T-helper 22 cell (primary cell): ENCODE measurements around the gene HSPH1.

Experiments
- DNase-seq: peaks from one replicate; pipeline ENCODE4 v3.0.0-alpha.2; 2020; ENCODE audit warnings: low read depth

Gene HSPH1

GRCh38 chr13:31161557-31162150 lies at the start of gene HSPH1:
TSS of gene HSPH1 (minus strand) at chr13:31161904. CDS start at chr13:31161582, 322 bp downstream.
- DNase-seq = peak; percentile 99

DNA sequence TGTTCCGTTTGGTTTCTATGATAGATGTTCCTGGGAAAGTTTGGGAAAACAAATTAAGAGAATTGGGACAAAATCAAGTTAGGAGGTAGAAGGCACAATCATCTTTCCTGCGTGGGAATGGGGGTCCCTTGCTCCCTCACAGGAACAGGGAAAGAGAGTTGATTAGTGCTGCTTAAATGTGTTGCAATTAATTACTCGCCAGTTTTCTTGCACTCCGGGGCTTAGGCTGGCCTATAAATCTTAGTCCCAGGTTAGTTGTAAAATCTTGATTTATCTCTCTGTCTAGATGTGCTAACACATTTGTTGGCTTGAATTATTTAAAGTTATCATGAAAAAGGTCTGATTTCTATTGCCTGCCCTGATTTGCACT lies 48.1 kb upstream of the HSPH1 start:
- DNase-seq = no peak

DNA sequence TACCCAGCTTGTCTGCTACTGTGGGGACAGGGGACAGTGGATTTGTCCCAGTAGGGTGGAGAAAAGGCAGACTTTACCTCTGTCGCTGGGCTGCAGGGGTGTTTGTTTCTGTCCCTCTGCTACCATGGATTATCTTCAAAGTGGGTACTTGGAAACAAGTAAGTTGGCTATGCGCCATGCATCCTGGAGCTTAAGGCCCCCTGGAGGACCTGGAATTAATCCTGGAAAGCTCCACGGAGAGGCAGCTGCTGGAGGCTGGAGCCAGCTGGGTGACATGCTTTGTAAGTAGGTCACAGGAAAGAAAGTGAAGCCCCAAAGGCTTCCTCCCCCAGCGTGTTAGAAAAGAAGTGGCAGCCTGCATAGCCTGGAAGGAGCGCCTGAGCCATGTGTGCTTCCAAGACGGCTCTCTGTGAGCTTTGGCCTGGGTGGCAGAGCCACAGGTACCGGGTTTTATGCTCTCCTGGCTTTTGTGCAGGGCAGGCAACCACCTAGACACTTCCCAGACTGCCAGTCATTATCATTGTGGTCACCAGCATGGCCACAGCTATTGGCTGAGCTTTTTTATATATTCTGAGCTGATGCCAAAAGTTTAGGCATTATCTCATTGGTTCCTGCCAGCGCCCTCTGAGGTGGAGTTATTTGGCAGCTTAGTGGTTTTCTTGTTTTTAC lies 47.6 kb upstream of the HSPH1 start:
- no peak for DNase-seq

DNA sequence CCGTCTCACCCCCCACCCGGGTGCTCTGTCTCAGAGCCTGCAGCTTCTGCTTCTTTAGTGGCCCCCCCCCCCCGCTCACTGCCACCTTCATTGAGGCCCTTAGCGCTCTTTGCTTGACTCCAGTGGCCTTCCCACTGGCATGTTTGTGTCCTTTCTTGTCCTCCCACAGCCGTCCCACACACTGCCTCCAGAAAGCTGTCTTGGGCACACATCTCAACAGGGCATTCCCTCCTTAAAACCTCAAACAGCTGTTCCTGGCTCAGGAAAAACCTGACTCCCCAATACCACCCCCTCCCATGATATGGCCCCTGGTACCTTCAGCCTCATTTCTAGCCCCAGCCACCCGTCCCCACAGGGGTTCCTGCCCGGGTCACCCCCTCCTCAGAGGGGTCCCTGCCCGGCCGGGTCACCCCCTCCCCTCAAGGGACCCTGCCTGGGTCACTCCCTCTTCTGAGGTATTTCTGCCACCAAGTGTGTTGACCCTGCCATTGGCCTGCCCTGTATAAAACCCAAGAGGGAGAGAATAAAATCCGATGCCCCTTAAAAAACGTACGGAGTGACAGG lies 46.9 kb upstream of the HSPH1 start:
- no peak for DNase-seq

GRCh38 chr13:31207661-31208552 lies 46.2 kb upstream of the HSPH1 start:
- DNase-seq = no peak

DNA sequence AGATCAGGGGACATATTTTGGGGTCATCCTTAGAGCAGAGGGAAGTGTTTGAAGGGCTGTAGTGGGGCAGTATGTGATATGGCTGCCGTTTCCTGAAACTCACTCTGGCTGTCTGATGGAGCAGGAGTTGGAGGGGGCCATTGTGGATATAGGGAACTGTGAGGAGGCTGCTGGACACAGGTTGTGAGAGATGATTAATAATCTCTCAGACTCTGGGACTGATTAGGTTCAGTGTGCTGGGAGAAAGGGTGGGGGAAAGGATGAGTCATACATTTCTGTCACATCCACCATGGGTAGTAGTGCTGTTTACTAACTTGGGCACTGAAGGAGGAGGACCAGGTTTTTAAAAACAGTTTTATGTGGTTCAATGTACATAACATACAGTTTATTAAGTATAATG lies 42.9 kb upstream of the HSPH1 start:
- no peak for DNase-seq

DNA sequence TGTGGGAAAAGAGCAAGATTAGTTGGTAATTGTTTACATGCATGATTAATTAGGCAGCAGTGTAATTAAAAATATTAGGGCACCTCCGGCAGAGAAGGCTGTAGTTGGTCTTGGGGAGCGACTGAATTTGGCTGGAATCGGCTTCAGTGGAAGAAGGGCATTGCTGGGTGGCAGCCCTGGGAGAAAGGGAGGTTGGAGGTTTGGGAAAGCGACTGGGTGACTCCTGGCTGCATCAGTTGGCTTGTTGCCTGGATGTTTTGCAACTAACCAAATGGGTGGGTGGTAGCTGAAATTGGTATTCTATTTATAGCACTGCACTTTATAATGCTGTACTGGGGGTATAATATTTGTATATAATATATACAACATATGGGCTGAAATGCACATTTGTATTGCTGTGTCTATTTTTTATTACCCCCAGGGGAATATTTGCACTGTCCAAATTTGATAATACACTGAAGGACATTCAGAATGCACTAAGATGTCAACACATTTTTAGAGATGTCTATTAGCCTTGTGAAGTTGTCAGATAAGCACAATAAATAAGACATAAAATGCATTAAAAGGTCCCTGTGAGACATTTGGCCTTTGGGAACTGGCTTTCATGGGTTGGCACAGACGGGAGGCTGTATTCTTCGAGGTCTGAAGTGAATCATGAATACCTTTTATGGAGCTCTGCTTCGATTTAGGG lies 39.8 kb upstream of the HSPH1 start:
- DNase-seq = no peak

GRCh38 chr13:31200637-31200971 lies 38.9 kb upstream of the HSPH1 start:
- DNase-seq = peak; percentile 15

GRCh38 chr13:31199849-31200636 lies 38.3 kb upstream of the HSPH1 start, which contains the start of gene B3GLCT:
TSS of gene B3GLCT (plus strand) at chr13:31199975. CDS start at chr13:31200085, 110 bp downstream.
- DNase-seq = peak; percentile 57

DNA sequence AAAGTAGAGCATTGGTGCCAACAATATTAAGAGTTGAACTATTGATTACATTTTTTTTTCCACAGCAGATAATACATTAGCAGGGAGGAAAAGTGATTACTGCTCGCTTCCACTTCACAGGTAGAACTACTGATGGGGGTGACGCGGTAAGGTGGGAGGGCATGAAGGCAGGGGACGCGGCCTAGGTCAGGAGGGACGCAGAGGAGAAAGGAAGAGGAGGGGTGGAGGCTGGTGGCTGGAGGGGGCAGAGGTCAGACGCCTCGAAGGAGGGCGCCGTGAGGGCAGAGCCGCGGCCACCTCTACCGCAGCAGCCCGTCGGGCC lies 37.8 kb upstream of the HSPH1 start:
- no peak for DNase-seq

GRCh38 chr13:31198519-31198918 lies 36.8 kb upstream of the HSPH1 start:
- no peak for DNase-seq

DNA sequence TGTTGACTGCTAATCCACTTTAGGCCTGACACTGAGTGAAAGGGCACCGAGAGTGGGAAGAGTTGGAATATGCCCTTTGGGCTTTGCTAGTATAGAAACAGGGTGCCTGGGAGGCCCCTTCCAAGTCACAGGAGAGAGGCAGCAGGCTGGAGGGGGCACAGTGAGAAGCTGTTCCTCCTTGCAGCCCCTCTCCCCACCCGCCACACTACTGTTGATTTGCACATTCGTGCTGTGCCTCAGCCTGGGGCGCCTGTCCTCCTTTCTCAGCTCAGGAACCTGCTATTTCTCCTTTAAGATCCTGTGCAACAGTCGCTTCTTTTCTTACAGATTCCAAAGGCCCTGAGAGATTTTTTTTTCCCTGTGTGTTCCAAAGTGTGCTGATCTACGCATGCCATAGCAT lies 35.3 kb upstream of the HSPH1 start:
- no peak for DNase-seq

GRCh38 chr13:31195616-31196015 lies 33.9 kb upstream of the HSPH1 start:
- no peak for DNase-seq

- DNase-seq = no peak
Observed at GRCh38 chr13:31192306-31192705, 30.6 kb upstream of the HSPH1 start.

DNA sequence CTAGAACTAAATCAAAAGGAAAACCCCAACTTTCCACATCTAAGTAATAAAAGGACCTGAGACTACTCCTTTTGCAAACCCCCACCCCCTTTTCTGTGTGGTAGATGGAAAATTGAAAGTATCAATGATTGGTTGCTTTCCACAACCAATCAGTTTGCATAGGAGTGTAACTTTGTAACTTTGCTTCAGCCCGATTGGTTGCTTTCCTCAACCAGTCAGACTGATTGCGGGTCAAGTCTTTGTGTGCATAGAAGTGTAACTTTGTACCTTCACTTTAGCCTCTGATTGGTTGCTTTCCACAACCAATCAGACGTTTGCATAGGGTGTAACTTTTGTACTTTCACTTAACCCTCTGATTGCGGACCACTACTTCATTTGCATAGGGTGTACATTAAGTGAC lies 30.0 kb upstream of the HSPH1 start:
- DNase-seq = no peak

DNA sequence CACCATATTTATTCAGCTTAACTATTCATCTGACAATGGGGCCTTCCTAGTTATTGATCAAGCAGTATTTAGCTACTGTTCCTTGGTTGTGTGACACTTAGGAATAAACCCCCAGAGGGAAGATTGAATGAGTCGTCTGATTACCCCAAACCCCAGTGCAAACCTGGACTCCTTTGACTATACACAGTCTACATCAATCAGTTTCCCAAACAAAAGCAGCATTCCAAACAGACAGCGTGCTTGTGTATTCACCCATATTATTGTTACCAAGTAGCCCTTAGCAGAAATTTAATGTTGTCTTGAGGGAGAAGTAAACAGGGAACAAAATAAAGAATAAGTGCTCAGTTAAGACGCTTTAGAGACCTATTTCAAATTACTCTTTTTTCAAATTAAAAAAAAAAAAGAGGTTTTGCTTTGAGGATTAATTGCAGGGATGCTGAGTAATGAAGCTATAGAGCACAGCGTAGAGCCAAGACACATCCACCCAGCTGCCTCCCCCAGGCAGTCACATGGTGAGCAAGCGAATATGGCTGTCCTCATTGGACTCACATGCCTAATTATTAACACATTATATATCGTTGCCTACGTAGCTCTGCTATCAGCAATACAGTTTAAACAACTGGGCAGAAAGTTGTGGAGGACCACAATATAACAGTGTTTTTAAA lies 23.4 kb upstream of the HSPH1 start:
- no peak for DNase-seq

- DNase-seq = no peak
Observed at GRCh38 chr13:31184451-31184850, 22.7 kb upstream of the HSPH1 start.

DNA sequence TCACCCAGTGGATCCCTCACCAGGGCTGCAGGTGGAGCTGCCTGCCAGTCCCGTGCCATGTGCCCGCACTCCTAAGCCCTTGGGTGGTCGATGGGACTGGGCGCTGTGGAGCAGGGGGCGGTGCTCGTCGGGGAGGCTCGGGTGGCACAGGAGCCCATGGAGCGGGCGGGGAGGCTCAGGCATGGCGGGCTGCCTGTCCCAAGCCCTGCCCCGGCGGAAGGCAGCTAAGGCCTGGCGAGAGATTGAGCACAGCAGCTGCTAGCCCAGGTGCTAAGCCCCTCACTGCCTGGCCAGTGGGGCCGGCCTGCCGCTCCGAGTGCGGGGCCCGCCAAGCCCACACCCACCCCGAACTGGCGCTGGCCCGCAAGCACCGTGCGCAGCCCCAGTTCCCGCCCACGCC lies 21.3 kb upstream of the HSPH1 start:
- DNase-seq = no peak

DNA sequence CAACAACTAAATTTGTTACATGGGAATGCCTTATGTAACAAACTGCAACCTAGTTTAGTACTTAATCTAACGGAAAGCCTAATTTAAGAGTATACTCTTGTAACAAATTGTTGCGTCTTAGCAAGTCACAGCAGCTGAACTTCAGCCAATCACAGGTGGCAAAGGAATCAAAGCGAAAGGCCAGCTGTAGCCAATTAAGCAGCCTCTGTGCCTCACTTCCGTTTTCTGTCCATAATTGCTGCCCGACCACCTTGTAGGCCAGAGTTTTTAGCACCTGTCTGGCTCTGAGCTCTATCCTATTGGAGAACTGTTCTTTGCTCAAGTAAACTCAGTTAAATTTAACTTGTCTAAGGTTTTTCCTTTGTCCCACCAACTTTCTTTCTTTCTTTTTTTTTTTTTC lies 18.1 kb upstream of the HSPH1 start:
- no peak for DNase-seq

- DNase-seq = no peak
Observed at GRCh38 chr13:31179241-31179640, 17.5 kb upstream of the HSPH1 start.
